ENCODE measurements around the gene MYOM3.

GRCh38 chr1:24062221-24062620 lies 49.7 kb downstream of the MYOM3 start:
- TF ChIP-seq CTCF (IDR thresholded peaks at IDR 0.05; ENCODE audit: poor library complexity), result no peak
- TF ChIP-seq EZH2 (IDR thresholded peaks at IDR 0.05; ENCODE audit: borderline replicate concordance), result no peak
- TF ChIP-seq EZH2phosphoT487 (IDR thresholded peaks at IDR 0.05; ENCODE audit: low read depth, severe bottlenecking, unreplicated experiment), result no peak
